NCI-H2107 treated with DMSO at 0.1 percent for 48 hours (cell line): ENCODE data around the gene CNPY1.

Experiments
- DNase-seq: peaks from one replicate; lab custom pipeline; 2025; ENCODE audit not compliant: unreplicated experiment; lab: John Stamatoyannopoulos, UW

CNPY1 gene

DNA sequence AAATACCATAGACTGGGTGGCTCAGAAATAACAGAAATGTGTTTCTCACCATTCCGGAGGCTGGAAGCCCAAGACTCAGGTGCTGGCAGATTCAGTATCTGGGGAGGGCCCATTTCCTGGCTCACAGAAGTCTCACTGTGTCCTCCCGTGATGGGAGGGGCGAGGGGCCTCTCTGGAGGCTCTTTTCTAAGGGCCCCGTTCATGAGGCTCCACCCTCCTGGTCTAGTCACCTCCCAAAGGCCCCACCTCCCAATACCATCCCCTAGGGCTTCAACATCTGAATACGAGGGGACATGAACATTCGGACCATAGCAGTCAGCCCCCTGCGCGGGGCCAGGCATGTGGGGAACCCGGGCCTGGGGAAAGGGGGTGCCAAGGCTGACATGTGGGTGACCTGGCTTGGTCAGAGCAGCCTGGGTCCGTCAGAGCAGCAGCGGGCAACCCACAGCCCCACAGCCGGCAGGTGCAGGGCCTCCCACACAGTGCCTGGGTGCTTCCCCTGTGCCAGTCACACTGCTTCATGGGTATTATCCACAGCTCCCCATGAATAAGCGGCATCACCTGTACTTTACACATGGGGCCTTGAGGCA lies 13.3 kb upstream of the CNPY1 start:
- no peak for DNase-seq

- DNase-seq, result no peak
Observed at GRCh38 chr7:155558961-155559360, 12.6 kb upstream of the CNPY1 start.

GRCh38 chr7:155558351-155558750 lies 12.0 kb upstream of the CNPY1 start:
- no peak for DNase-seq

DNA sequence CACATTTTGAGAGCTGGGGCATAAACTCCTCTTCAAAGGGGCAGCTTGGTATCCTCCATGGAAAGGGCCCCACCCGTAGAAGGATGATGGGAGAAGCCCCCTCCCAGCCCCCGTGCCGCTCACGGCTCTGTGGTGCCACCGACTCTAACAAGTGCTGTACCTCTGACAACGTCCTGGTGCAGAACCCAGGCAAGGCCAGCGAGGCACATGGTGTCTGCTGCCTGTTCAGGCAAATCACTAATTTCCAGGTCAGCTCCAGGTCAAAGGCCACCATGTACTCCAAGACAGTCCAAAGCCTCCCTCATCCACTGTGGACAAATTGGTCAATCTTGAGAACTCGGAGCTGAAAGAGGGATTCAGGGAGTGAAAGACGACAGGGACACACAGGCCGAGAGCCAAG lies 11.4 kb upstream of the CNPY1 start:
- DNase-seq, result no peak

DNA sequence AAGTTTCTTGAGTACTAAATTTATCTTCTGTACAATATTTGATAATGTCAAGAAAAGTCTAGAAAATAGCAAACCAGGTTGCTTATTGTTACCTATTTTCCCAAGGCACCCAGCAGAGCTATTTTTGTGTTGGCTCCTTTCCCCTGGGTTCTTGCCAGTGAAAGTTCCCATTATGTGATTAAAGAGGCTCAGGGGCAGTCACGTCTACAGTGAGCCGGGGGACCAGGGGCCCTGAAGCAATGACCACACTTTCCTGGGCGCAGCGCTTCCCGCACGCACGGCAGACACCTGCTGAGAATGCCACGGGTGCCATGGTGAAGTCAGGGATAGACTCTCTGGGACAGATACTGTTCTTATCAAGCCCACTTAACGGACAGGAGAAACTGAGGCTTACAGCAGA lies 10.4 kb upstream of the CNPY1 start:
- no peak for DNase-seq

- DNase-seq, result no peak
Observed at GRCh38 chr7:155555116-155555695, 8.8 kb upstream of the CNPY1 start.

- DNase-seq, result no peak
Observed at GRCh38 chr7:155553871-155554270, 7.5 kb upstream of the CNPY1 start.

DNA sequence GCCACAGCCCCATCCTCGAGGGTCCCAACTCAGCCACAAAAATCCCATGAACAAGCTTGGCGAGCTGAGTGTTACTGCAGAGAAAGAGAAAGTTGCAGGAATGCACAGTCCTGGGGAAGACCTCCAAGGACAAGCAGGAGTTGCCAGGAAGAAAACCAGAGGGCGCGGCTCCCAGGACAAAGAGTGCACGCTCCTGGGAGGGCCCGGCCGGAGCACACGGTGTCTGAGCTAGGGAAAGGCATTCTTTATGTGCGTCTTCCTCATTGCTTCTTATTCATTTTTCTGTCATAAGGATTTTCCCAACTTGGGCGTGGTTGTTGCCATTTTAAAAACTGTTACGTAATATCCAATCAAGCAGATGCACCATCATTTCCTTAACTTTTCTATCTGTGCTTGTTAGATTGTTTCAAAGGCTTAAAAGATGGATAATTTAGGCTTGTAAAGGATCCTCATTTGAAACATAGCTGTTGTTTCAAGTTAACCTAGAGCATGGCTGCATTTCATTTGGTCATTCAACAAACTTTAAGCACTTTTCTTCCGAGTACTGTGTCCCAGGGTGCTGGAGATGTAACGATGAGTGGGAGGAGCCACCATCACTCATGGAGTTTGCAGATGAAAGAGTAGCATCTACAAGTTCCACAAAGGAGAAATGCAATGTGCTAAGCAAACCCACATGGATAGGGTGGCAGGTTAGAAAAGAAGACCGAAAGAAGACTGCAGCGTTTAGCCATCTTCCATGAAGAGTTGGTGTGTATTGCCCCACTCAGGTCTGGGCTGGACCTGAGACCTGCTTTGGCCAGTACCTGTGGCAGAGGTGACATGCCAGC lies 5.6 kb upstream of the CNPY1 start:
- DNase-seq, result no peak

DNA sequence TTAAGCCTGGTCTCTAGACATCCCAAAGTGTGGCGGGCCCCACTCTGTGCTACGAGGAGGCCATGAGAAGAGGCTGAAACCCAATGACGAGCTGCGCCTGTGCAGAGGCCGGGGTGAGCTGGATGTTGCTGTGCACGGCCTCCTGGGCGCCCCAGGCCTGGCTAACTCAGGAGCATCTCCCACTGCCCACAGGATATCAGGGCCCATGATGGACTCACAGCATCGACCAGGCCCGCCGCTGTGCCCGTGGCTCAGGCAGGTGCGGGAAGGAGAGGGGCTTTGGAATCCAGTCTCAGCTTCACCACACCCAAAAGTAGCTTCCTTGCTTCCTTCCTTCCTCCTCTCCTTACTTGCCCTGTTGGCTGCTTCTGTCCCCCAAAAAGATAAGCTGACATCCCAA lies 4.6 kb upstream of the CNPY1 start:
- DNase-seq, result no peak

DNA sequence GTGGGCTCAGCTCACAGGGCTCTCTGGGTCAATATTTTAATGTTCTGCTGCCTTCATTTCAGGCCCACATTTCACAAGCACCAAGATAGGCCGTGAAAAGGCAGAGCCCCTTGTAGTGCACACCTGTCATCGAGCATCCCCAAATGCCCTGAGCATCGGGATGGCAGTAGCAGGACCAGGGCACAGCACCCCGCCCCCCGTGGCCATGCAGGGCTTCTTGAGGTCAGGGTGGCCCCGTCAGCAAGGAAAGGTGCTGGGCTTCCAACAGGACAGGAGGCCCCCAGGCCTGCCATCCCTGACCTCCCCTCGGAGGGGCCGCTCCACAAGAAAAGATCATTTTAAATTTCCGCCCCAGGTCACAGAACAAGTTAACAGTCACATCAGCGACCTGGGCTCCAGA lies 2.9 kb upstream of the CNPY1 start:
- no peak for DNase-seq

DNA sequence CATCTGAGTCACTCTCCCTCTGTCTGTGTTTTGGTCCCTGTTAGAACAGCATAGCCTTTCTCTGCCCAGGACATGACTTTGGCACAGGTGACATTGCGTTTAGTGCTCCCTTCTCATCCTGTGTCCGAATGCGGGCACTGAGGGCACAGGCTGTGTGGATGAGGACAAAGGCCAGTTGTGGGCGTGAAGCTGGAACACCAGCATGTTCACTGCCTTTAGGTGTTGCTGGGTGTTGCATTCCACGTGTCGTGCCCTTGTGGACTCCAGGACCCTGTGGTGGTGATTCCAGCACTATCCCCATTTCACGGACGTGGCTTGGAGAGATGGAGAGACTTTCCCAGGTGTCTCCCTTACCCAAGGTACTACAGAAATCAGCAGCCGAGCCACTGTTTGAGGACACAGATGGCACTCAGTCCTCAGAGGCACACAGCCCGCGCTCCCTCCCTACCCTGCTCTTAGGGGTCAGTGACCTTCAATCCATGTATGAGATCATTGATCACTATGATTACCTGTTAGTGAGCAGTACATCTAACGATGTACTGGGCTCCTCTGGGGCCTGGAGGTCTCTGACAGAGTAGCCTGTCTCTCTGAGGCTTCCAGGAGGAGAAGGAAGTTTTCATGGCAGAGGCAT lies 917 bp upstream of the CNPY1 start:
- no peak for DNase-seq

- DNase-seq, result no peak
Observed at GRCh38 chr7:155545348-155545747, 1.0 kb downstream of the CNPY1 start.

DNA sequence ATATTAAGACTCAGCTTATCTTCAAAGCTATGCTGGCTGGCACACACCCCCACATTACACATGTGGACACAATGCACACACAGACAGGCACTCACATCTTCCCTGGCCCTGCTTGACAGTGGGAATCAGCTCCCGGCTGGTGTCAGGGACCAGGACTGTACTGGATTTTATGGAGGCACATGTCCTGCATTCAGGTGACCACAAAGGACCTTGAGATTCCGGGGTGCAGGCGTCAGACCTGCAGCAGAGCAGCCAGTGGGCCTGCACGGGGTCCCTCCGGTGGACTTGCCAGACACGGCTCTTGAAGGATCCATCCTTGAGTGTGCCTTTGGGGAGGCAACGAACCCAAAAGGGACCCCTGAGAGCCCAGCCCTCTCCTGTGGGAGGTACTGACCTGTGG lies 1.9 kb downstream of the CNPY1 start:
- no peak for DNase-seq

- DNase-seq, result no peak
Observed at GRCh38 chr7:155543926-155544325, 2.4 kb downstream of the CNPY1 start.

DNA sequence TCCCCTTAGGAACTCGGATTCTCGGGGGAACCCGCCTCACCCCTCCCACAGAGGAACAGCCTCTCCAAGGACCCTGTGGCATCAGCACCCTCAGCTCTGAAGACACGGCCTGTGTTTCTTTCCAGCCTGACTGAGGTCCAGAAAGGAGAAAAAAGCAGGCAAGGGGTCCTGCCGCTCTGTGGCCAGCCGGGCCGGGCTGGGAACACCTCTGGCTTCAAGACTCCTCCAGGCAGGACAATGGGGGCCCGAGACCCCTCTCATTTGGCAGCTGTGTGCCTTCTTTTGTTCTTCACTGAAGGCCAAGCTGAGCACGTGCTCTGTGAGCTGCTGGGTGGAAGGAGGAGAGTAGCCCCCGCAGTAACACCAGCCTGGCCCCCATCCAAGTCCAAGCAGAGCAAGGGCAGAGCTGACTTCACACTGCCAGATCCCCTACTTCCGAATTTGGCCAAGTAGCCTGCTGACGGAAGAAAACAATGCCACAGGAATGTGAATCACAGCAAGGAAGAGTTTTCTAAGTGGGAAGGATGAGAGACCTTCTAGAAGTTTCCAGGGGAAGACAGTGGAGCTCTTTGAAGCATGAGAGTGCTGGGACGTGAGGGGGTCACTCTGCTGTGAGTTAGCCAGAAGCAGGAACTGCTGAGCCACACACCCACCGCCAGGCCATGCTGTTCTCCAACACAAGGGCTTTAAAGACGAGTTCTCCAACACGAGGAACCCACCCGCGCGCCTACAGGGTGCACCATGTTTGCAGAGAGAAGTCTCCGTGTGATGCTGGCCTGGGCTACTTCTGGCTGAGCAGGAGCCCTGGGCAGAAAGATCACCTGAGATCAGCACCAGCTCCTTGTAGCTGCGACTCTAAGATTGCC lies 3.1 kb downstream of the CNPY1 start:
- DNase-seq, result no peak

DNA sequence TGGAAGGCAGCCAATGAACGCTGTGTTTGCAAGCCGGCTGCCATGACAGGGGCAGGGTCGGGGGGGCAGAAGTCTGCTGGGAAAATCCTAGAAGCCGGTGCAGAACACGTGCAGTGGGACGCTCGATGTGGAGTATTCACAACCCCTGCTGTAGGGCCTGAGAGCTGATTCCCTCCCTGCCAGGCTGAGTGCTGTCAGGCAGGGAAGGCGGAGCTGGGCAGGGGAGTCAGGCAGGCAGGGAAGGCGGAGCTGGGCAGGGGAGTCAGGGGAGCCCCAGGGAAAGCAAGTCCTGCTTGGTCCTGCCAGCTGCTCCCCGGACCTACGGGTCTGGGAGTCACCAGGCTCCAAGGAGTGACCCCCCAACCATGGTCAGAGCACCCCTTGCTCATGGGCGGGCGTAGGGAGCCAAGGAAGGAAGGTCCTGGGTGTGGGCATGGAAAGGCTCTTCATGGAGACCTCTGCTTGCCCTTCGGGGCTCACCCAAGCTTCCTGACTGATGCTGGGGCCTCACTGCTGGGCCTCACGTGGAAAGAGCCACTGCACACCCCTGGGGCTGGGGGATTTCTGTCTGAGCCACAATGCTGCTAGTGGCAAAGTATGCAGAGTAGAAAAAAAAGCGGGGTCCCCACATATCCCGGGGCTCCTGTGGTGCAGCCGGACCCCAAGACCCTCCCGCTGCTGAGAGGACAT lies 4.2 kb downstream of the CNPY1 start:
- DNase-seq, result no peak

DNA sequence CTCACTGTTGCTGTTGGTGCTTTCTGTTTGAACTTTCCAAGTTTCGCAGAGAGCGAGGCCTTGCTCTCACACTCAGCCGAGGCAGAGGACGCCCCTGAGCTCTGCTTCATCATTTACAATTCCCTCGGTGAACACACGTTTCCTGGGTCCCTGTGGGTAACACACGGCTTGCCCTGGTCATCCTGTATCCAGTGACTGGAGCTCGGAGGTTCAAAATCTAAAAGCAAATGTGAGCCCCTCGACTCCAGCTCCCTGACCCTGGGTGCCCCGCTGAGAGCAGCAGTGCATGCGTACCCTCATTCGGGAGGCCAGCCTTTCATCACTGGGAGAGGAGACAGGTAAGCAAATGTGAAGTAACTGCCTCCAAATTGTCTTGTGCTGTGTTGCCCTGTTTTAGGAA lies 5.8 kb downstream of the CNPY1 start:
- no peak for DNase-seq

GRCh38 chr7:155538293-155538692 lies 8.1 kb downstream of the CNPY1 start:
- DNase-seq, result no peak

DNA sequence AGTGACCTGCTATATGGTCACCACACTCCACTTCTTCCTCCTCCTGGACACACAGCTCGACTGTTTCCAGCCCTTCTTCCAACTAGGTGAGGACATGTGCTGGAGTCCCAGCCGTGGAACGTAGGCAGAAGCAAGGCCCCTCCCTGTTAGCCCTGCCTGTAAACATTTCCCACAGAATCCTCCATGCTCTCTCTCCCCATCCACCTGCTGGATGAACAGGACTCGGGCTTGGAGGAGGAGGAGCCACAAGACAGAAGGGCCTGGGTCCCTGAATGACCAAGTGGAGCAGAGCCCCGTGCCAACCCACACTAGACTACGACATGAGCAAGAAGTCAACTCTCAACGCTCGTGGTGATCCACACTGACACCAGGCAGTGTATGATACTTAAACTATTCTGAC lies 9.9 kb downstream of the CNPY1 start:
- no peak for DNase-seq

DNA sequence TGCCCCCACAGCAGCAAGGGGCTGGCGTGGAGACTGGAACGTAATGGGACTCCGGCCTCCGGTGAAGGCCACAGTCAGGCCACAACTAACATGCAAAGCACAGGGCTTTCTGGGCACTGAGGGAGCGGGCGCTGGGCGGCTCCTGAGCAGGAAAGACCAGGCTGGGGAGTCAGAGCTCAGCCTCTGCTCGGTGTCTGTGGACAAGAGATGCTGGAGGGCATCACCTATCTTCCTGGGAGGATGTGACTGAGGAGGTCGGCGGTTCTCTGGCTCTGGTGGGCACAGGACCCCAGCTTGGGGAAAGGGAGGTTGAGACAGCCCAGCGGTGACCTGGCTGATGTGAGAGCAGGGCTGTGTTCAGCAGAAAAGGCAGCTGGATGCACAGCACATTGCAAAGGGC lies 11.7 kb downstream of the CNPY1 start:
- no peak for DNase-seq
